ENCODE measurements around the gene DLG2.

Gene DLG2

DNA sequence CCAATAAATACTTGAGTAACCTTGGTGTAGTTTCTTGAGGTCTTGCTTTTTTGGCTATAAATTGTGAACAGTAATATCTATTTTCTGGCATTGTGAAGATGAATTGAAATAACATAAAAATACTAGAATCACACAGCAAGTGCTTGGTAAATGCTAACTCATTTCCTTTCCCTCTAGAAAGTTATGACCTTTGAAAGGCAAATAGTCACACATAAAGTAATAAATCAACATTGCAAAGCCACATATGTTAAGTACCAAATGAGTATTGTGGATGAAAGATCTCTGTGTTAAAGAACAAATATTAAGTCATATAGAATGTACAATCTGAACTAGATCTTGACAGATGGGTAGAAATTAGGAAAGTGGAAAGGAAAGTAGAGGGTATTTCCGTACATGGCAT lies 1781.3 kb downstream of the DLG2 start:
- H3K4me1 Mint-ChIP-seq, result no peaks in the 10 kb centered on the region
- H3K4me3 Mint-ChIP-seq, result no peak overlapping the region
- H3K9me3 Mint-ChIP-seq, result no peaks in the 10 kb centered on the region
- H3K36me3 Mint-ChIP-seq (ENCODE audit: low read depth), result no peaks in the 10 kb centered on the region
- H3K27me3 Mint-ChIP-seq (ENCODE audit: low read depth), result peaks cover 2% of the 10 kb centered on the region
- TF ChIP-seq, protein P1, sequence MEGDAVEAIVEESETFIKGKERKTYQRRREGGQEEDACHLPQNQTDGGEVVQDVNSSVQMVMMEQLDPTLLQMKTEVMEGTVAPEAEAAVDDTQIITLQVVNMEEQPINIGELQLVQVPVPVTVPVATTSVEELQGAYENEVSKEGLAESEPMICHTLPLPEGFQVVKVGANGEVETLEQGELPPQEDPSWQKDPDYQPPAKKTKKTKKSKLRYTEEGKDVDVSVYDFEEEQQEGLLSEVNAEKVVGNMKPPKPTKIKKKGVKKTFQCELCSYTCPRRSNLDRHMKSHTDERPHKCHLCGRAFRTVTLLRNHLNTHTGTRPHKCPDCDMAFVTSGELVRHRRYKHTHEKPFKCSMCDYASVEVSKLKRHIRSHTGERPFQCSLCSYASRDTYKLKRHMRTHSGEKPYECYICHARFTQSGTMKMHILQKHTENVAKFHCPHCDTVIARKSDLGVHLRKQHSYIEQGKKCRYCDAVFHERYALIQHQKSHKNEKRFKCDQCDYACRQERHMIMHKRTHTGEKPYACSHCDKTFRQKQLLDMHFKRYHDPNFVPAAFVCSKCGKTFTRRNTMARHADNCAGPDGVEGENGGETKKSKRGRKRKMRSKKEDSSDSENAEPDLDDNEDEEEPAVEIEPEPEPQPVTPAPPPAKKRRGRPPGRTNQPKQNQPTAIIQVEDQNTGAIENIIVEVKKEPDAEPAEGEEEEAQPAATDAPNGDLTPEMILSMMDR (IDR thresholded peaks at IDR 0.05; ENCODE audit: unreplicated experiment in 3 of 3), result no peak
- H3K27ac Mint-ChIP-seq, result no peak overlapping the region

DNA sequence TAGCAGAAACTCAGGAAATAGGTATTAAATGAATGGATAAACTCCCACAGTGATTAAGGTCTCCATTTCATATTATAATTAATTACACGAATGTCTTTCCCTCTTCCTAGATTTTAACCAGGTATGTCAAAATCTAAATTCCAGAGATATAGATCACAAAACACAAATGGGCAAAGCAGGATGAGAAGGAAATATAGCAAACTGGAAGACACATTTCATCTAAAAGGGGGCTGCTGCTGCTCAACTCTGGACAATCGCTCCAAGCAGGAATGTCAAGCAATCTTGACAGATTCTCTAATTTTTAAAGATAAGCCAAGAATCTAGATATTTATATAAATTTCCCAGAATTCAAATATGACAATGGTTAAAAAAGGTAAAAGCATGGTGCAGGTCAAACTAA lies 1786.8 kb downstream of the DLG2 start:
- Mint-ChIP-seq H3K4me1 (no peaks in the 10 kb centered on the region), H3K9me3 (no peaks in the 10 kb centered on the region), H3K4me3 (no peak overlapping the region), H3K27ac (no peak overlapping the region), H3K36me3 (ENCODE audit: low read depth) (no peaks in the 10 kb centered on the region), H3K27me3 (ENCODE audit: low read depth) (peaks cover 4% of the 10 kb centered on the region)
- TF ChIP-seq, protein P1 (IDR thresholded peaks at IDR 0.05; ENCODE audit: unreplicated experiment in 3 of 3), result no peak

DNA sequence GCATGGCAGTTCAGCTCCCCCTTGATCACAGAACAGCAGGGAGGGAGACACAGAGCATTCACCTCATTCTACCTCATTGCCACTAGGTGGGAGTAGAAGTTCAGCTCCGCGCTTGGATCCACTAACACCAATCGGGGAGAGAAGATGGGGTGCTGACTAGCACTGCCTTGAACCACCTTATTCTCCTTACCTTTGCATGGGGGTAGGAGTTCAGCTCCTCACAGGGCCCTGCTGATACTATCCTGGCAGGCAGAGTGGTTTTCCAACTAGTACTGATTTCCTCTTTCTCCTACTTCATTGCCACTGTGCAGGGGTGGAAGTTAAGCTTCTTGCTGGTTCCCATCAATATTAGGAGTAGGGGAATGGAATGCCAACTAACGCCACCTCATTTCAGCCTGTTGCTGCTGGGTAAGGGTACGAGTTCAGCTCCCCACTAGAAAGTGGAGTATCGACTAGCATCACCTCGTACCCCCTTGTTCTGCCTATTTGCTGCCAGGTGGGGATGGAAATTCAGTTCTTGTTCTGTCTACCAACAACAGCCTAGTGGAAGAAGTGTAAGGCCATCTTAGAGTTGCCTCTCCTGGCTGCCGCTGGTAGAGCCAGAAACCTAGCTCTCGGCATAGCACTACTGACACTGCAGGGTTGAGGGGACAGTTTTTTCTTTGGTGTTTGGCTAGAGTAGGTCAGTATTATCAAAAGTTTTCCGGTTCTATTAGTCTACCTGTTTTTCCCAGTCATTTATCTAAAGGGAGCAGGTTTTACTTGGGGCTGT lies 1790.1 kb downstream of the DLG2 start:
- TF ChIP-seq, protein P1 (IDR thresholded peaks at IDR 0.05; ENCODE audit: unreplicated experiment in 3 of 3), result peak; percentile 75 to 82 (median 81)
- Mint-ChIP-seq H3K36me3 (ENCODE audit: low read depth) (no peaks in the 10 kb centered on the region), H3K27me3 (ENCODE audit: low read depth) (peaks cover 4% of the 10 kb centered on the region), H3K9me3 (no peaks in the 10 kb centered on the region), H3K4me3 (no peak overlapping the region), H3K4me1 (no peaks in the 10 kb centered on the region), H3K27ac (no peak overlapping the region)

DNA sequence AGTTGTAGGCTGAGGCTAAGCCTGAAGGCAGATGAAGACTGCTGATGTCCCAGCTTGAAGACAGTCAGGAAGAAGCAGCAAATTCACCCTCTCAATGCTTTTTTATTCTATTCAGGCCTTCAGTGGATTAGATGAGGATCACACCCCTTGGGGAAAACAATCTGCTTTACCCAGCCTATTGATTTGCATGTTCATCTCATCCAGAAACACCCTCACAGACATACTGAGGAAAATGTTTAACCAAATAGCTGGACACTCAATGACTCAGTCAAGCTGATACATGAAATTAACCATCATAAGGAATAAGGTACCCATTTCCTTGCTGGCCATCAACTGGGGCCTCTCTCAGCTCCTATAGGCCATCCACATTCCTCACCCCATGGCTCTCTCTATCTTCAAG lies 1791.1 kb downstream of the DLG2 start:
- Mint-ChIP-seq H3K4me1 (no peaks in the 10 kb centered on the region), H3K4me3 (no peak overlapping the region), H3K27me3 (ENCODE audit: low read depth) (peaks cover 7% of the 10 kb centered on the region), H3K9me3 (no peaks in the 10 kb centered on the region), H3K36me3 (ENCODE audit: low read depth) (no peaks in the 10 kb centered on the region), H3K27ac (no peak overlapping the region)
- TF ChIP-seq, protein P1 (IDR thresholded peaks at IDR 0.05; ENCODE audit: unreplicated experiment in 3 of 3), result no peak

DNA sequence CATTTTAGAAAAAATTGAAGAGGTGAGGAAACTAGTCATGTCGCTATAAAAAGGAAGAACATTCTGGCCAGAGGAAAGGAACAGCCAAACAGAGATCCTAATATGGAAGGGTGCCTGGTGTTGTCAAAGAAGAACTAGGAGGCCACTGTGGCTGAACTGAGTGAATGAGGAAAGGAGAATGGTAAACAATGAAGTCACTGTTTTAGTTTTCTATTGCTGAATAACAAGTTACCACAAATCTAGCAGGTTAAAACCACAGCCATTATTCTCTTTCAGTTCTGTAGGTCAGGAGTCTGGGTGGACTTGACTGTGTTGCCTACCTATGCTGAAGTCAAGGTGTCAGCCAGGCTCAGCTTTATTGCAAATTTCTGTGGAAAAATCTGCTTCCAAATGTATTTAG lies 1791.7 kb downstream of the DLG2 start:
- H3K9me3 Mint-ChIP-seq, result no peaks in the 10 kb centered on the region
- H3K4me1 Mint-ChIP-seq, result no peaks in the 10 kb centered on the region
- H3K36me3 Mint-ChIP-seq (ENCODE audit: low read depth), result no peaks in the 10 kb centered on the region
- no peak overlapping the region for H3K4me3 Mint-ChIP-seq
- no peak overlapping the region for H3K27ac Mint-ChIP-seq
- H3K27me3 Mint-ChIP-seq (ENCODE audit: low read depth), result peaks cover 3% of the 10 kb centered on the region
- TF ChIP-seq, protein P1 (IDR thresholded peaks at IDR 0.05; ENCODE audit: unreplicated experiment in 3 of 3), result no peak

DNA sequence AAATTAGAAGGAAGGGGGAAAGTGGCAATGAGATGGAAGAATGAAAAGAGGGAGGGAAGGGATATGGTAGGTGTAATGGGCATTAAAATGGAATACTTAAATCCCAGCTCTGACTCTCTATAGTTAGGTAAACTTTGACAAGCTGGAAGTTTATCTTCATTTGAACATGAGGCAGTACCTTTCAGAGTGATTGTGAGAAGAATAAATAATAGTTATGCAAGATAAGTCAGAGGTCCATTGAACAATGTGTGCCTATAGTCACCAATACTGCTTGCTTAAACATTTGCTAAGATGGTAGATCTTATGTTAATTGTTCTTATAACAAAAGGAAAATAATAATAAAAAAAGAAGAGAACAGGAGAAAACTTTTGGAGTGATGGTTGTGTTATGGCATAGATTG lies 1795.2 kb downstream of the DLG2 start:
- TF ChIP-seq, protein P1 (IDR thresholded peaks at IDR 0.05; ENCODE audit: unreplicated experiment in 3 of 3), result no peak
- H3K27me3 Mint-ChIP-seq (ENCODE audit: low read depth), result peaks cover 3% of the 10 kb centered on the region
- no peak overlapping the region for H3K27ac Mint-ChIP-seq
- H3K4me3 Mint-ChIP-seq, result no peak overlapping the region
- H3K4me1 Mint-ChIP-seq, result no peaks in the 10 kb centered on the region
- no peaks in the 10 kb centered on the region for H3K9me3 Mint-ChIP-seq
- H3K36me3 Mint-ChIP-seq (ENCODE audit: low read depth), result no peaks in the 10 kb centered on the region

All from nephron (organoid).